H7 (cell line): ENCODE measurements around the gene DUSP12. TPM values are rescaled to one million over a fixed set of nuclear protein-coding genes. Genes with fewer than 3 reads are reported as not detected.
"Not testable (repeated sequence)": the region's sequence is repeated elsewhere in the genome, so short reads cannot be mapped to it uniquely, and the experiment has no call there.

Source experiments
- DNase-seq: peaks from one replicate; pipeline ENCODE4 v3.0.0; 2012
- H3K27me3 ChIP-seq: 2 replicates; pipeline ENCODE4 v1.6.0; 2011; ENCODE audit warnings: mild to moderate bottlenecking, low read length; ENCODE audit not compliant: control insufficient read depth, insufficient read depth
- H3K36me3 ChIP-seq: replicated peaks from 2 replicates; pipeline ENCODE4 v1.5.1; 2011; ENCODE audit warnings: low read length; ENCODE audit not compliant: control insufficient read depth, insufficient read depth
- H3K4me3 ChIP-seq: 2 replicates; pipeline ENCODE4 v1.5.1; 2011; ENCODE audit warnings: low read depth, mild to moderate bottlenecking, control low read depth, low read length, moderate library complexity; ENCODE audit not compliant: insufficient read depth
- total RNA-seq: library from RNA; depleted of rRNA; stranded (reverse); fragments of >200 nt; shearing (Covaris generic); gene quantifications from 2 replicates; pipeline ENCODE4 v1.2.3, GENCODE V29; 2014

Gene DUSP12
- total RNA-seq, 1 experiment from 2014 or later: 38.1 TPM

GRCh38 chr1:161722406-161722805 lies 27.2 kb upstream of the DUSP12 start:
- H3K27me3 ChIP-seq: peaks cover 40% of the 10 kb centered on the region
- no peaks in the 10 kb centered on the region for H3K36me3 ChIP-seq
- no peak for DNase-seq
- no peak overlapping the region for H3K4me3 ChIP-seq

- Histone ChIP-seq H3K27me3 (peaks cover 44% of the 10 kb centered on the region), H3K4me3 (no peak overlapping the region), H3K36me3 (no peaks in the 10 kb centered on the region)
- DNase-seq: no peak
Measured at GRCh38 chr1:161723459-161724141, 26.0 kb upstream of the DUSP12 start.

GRCh38 chr1:161725258-161725907 lies 24.2 kb upstream of the DUSP12 start:
- not testable (repeated sequence) for H3K36me3 ChIP-seq, DNase-seq
- H3K27me3 ChIP-seq: peaks cover 47% of the 10 kb centered on the region
- H3K4me3 ChIP-seq: peak overlapping the region; percentile 99

GRCh38 chr1:161725908-161726472 lies 23.6 kb upstream of the DUSP12 start:
- peak overlapping the region; percentile 99 for H3K4me3 ChIP-seq
- no peaks in the 10 kb centered on the region for H3K36me3 ChIP-seq
- peaks cover 50% of the 10 kb centered on the region for H3K27me3 ChIP-seq
- peak; percentile 72 for DNase-seq

- Histone ChIP-seq H3K27me3 (peaks cover 50% of the 10 kb centered on the region), H3K4me3 (peak overlapping the region; percentile 99), H3K36me3 (no peaks in the 10 kb centered on the region)
- DNase-seq: peak; percentile 95
Measured at GRCh38 chr1:161726473-161727255, 22.9 kb upstream of the DUSP12 start.

GRCh38 chr1:161727256-161727924 lies 22.2 kb upstream of the DUSP12 start:
- H3K4me3 ChIP-seq: peak overlapping the region; percentile 99
- H3K27me3 ChIP-seq: peaks cover 49% of the 10 kb centered on the region
- DNase-seq: no peak
- H3K36me3 ChIP-seq: no peaks in the 10 kb centered on the region

GRCh38 chr1:161728376-161729226 lies 21.0 kb upstream of the DUSP12 start:
- Histone ChIP-seq H3K27me3 (peaks cover 40% of the 10 kb centered on the region), H3K4me3 (no peak overlapping the region), H3K36me3 (no peaks in the 10 kb centered on the region)
- DNase-seq: no peak

- Histone ChIP-seq H3K27me3 (peaks cover 31% of the 10 kb centered on the region), H3K4me3 (no peak overlapping the region)
- no peak for DNase-seq
Measured at GRCh38 chr1:161730050-161730564, 19.5 kb upstream of the DUSP12 start.

GRCh38 chr1:161731241-161731640 lies 18.3 kb upstream of the DUSP12 start:
- DNase-seq: no peak
- peaks cover 22% of the 10 kb centered on the region for H3K27me3 ChIP-seq
- no peak overlapping the region for H3K4me3 ChIP-seq
- H3K36me3 ChIP-seq: no peaks in the 10 kb centered on the region

More at GRCh38 chr1:161730050-161730564, 19.5 kb upstream of the DUSP12 start:
- no peaks in the 10 kb centered on the region for H3K36me3 ChIP-seq

- Histone ChIP-seq H3K36me3 (no peaks in the 10 kb centered on the region), H3K27me3 (peaks cover 15% of the 10 kb centered on the region), H3K4me3 (no peak overlapping the region)
- DNase-seq: no peak
Measured at GRCh38 chr1:161731981-161732718, 17.4 kb upstream of the DUSP12 start.

GRCh38 chr1:161733526-161733925 lies 16.1 kb upstream of the DUSP12 start:
- no peaks in the 10 kb centered on the region for H3K36me3 ChIP-seq
- no peak overlapping the region for H3K4me3 ChIP-seq
- no peak for DNase-seq
- H3K27me3 ChIP-seq: peaks cover 8% of the 10 kb centered on the region

- H3K36me3 ChIP-seq: no peaks in the 10 kb centered on the region
- DNase-seq: no peak
- H3K27me3 ChIP-seq: peaks cover 2% of the 10 kb centered on the region
- H3K4me3 ChIP-seq: no peak overlapping the region
Measured at GRCh38 chr1:161735837-161736236, 13.7 kb upstream of the DUSP12 start.
